ENCODE results near the gene SIX4.

DNA sequence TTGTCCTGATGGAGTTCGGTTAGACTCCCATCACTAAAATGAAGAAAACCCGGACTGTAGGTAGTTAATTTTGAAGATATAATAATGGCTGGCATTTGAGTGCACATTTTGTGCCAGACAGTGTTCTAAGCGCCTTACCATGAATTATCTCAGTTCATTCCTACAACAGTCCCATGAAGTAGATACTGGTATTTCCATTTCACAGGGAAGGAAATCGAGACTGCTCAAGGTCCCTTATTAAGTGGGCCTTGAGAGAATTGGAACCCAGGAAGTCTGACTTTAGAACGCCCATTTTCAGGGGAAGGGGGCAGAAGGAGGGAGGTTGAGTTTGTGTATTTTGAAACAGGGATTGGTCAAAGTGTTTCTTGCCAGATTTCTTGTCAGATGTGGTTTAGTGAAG lies 11.3 kb upstream of the SIX4 start:
- no peak for TF ChIP-seq CTCF (IDR thresholded peaks at IDR 0.05)
- TF ChIP-seq POLR2A (IDR thresholded peaks at IDR 0.05) = no peak
